H1 (cell line): Measurements from ENCODE around the gene SHISAL1. TPM values are rescaled to one million over a fixed set of nuclear protein-coding genes. Genes with fewer than 3 reads are reported as not detected.

Experiments
- CTCF ChIA-PET: fragments of 300-600 bp; sonication (Branson Sonifier 250); formaldehyde crosslinking; loops from one replicate; lab custom pipeline; 2021; ENCODE audit not compliant: partially characterized antibody; lab: Charles Lee
- POLR2A ChIA-PET: fragments of 300-600 bp; sonication (Branson Sonifier 250); formaldehyde crosslinking; loops from one replicate; lab custom pipeline; 2021; ENCODE audit warnings: inconsistent platforms; ENCODE audit not compliant: partially characterized antibody; lab: Charles Lee
- DNase-seq, 2 experiments: peaks; one replicate each; pipeline versions ENCODE4 v3.0.0 to v3.0.0-alpha.2; 2010 to 2022; ENCODE audit warnings: low spot score in 2 of 2, low read depth in 1 of 2, mixed read lengths in 1 of 2
- FAIRE-seq: peaks from 2 replicates; lab custom pipeline; 2011; peaks lifted over from hg19 to GRCh38; lab: Jason Lieb, UNC
- H2AFZ ChIP-seq: 2 replicates; pipeline ENCODE4 v1.8.1; 2012; ENCODE audit warnings: low read length, inconsistent platforms
- H2AK5ac ChIP-seq: 2 replicates; pipeline ENCODE4 v1.6.1; 2013; ENCODE audit warnings: low read depth, low read length
- H2BK120ac ChIP-seq: replicated peaks from 2 replicates; pipeline ENCODE3; 2013; ENCODE audit warnings: low read depth, low read length, inconsistent platforms
- H2BK12ac ChIP-seq: 2 replicates; pipeline ENCODE4 v1.6.1; 2013; ENCODE audit warnings: low read depth, low read length
- H2BK15ac ChIP-seq: 2 replicates; pipeline ENCODE4 v1.6.1; 2013; ENCODE audit warnings: low read length
- H2BK20ac ChIP-seq: 2 replicates; pipeline ENCODE4 v1.6.1; 2013; ENCODE audit warnings: low read length
- H2BK5ac ChIP-seq: 2 replicates; pipeline ENCODE4 v1.6.1; 2013; ENCODE audit warnings: low read depth, low read length
- H3K14ac ChIP-seq: 2 replicates; pipeline ENCODE4 v1.6.1; 2013; ENCODE audit warnings: inconsistent platforms; ENCODE audit not compliant: insufficient read length
- H3K18ac ChIP-seq: 2 replicates; pipeline ENCODE4 v1.6.1; 2013; ENCODE audit warnings: low read length; ENCODE audit errors: extremely low read depth
- H3K23ac ChIP-seq: 2 replicates; pipeline ENCODE4 v1.6.1; 2013; ENCODE audit warnings: inconsistent platforms; ENCODE audit not compliant: insufficient read length
- H3K23me2 ChIP-seq: 2 replicates; pipeline ENCODE4 v1.6.1; 2013; ENCODE audit warnings: low read depth, low read length
- H3K27ac ChIP-seq: 2 replicates; pipeline ENCODE4 v1.6.1; 2011; ENCODE audit warnings: low read depth, low read length, inconsistent platforms
- H3K27me3 ChIP-seq, 4 experiments: replicated peaks in 1 of 4; 1 replicate in 1 of 4; 2 replicates in 3 of 4; pipeline versions ENCODE4 v1.6.1 to v1.8.1; 2011 to 2013; ENCODE audit warnings: low read length in 3 of 4, mild to moderate bottlenecking in 3 of 4, inconsistent platforms in 2 of 4, mixed read lengths in 2 of 4, moderate library complexity in 1 of 4; ENCODE audit not compliant: control insufficient read depth in 3 of 4, insufficient read depth in 3 of 4; ENCODE audit errors: extremely low read depth in 1 of 4
- H3K36me3 ChIP-seq, 4 experiments: 2 replicates each; pipeline versions ENCODE4 v1.6.1 to v1.8.1; 2011 to 2013; ENCODE audit warnings: mild to moderate bottlenecking in 4 of 4, low read length in 3 of 4, moderate library complexity in 2 of 4, control low read depth in 1 of 4, inconsistent platforms in 1 of 4; ENCODE audit not compliant: insufficient read depth in 4 of 4, control insufficient read depth in 2 of 4
- H3K4ac ChIP-seq: replicated peaks from 2 replicates; pipeline ENCODE3; 2013; ENCODE audit warnings: low read length, low read depth, mixed read lengths, inconsistent platforms; ENCODE audit not compliant: insufficient read length
- H3K4me1 ChIP-seq, 4 experiments: replicated peaks in 1 of 4; 1 replicate in 1 of 4; 2 replicates in 3 of 4; pipeline versions ENCODE4 v1.6.1 to v1.8.1; 2011 to 2013; ENCODE audit warnings: low read length in 3 of 4, inconsistent platforms in 2 of 4, mixed read lengths in 1 of 4; ENCODE audit not compliant: insufficient read depth in 4 of 4, control insufficient read depth in 3 of 4
- H3K4me2 ChIP-seq, 2 experiments: 2 replicates each; pipeline versions ENCODE4 v1.6.1 to v1.8.1; 2011 to 2013; ENCODE audit warnings: low read depth in 2 of 2, low read length in 2 of 2, control low read depth in 1 of 2, inconsistent platforms in 1 of 2, mild to moderate bottlenecking in 1 of 2; ENCODE audit not compliant: insufficient read depth in 1 of 2
- H3K4me3 ChIP-seq, 4 experiments: fragments of 200-600, 300-600 bp in 1 of 4; sonication (generic), shearing (Covaris generic), sonication (Bioruptor Twin) in 1 of 4; 2 replicates each; pipeline versions ENCODE4 v1.5.1 to v1.8.1; 2011 to 2016; ENCODE audit warnings: low read length in 4 of 4, low read depth in 3 of 4, control low read depth in 2 of 4, inconsistent platforms in 2 of 4, mild to moderate bottlenecking in 2 of 4, mixed read lengths in 1 of 4, moderate library complexity in 1 of 4; ENCODE audit not compliant: insufficient read depth in 2 of 4; ENCODE audit errors: extremely low read depth in 1 of 4
- H3K56ac ChIP-seq: replicated peaks from 2 replicates; pipeline ENCODE3; 2013; ENCODE audit warnings: low read depth, mild to moderate bottlenecking, mixed read lengths, low read length, inconsistent platforms; ENCODE audit not compliant: insufficient read length
- H3K79me1 ChIP-seq: 2 replicates; pipeline ENCODE4 v1.6.1; 2013; ENCODE audit warnings: low read depth, low read length, control low read depth
- H3K79me2 ChIP-seq, 2 experiments: 2 replicates each; pipeline versions ENCODE4 v1.6.1 to v1.8.1; 2012 to 2013; ENCODE audit warnings: low read length in 2 of 2, mild to moderate bottlenecking in 2 of 2, inconsistent platforms in 1 of 2; ENCODE audit not compliant: insufficient read depth in 2 of 2, control insufficient read depth in 1 of 2
- H3K9ac ChIP-seq, 4 experiments: replicated peaks in 1 of 4; 1 replicate in 1 of 4; 2 replicates in 3 of 4; pipeline versions ENCODE4 v1.6.1 to v1.8.1; 2011 to 2013; ENCODE audit warnings: low read depth in 3 of 4, low read length in 3 of 4, control low read depth in 2 of 4, mild to moderate bottlenecking in 2 of 4, moderate library complexity in 2 of 4, inconsistent platforms in 1 of 4; ENCODE audit errors: extremely low read depth in 1 of 4
- H3K9me3 ChIP-seq, 2 experiments: 2 replicates each; pipeline versions ENCODE4 v1.6.1 to v1.8.1; 2012 to 2013; ENCODE audit warnings: mild to moderate bottlenecking in 2 of 2, moderate library complexity in 2 of 2, control low read depth in 1 of 2, inconsistent platforms in 1 of 2, low read depth in 1 of 2, low read length in 1 of 2, mixed read lengths in 1 of 2; ENCODE audit not compliant: insufficient read depth in 2 of 2
- H4K20me1 ChIP-seq, 2 experiments: replicated peaks in 1 of 2; 2 replicates each; pipeline versions ENCODE3 to v1.8.1; 2011 to 2013; ENCODE audit warnings: inconsistent platforms in 2 of 2, low read length in 2 of 2, mild to moderate bottlenecking in 1 of 2; ENCODE audit not compliant: insufficient read depth in 2 of 2, control insufficient read depth in 1 of 2
- H4K5ac ChIP-seq: 2 replicates; pipeline ENCODE4 v1.6.1; 2013; ENCODE audit warnings: low read length, low read depth, mixed read lengths, inconsistent platforms; ENCODE audit not compliant: insufficient read length
- H4K8ac ChIP-seq: 2 replicates; pipeline ENCODE4 v1.8.0; 2013; ENCODE audit warnings: mild to moderate bottlenecking, moderate library complexity, low read length, inconsistent platforms; ENCODE audit not compliant: insufficient read depth; ENCODE audit errors: extremely low read depth
- H4K91ac ChIP-seq: replicated peaks from 2 replicates; pipeline ENCODE3; 2013; ENCODE audit warnings: low read length, mixed read lengths, inconsistent platforms; ENCODE audit not compliant: insufficient read length
- BACH1 ChIP-seq: IDR thresholded peaks from 2 replicates; pipeline ENCODE4 v1.6.1; 2012; ENCODE audit warnings: low read length, improper control_type of control experiment
- CHD1 ChIP-seq: IDR thresholded peaks from 2 replicates; pipeline ENCODE4 v1.6.1; 2012; ENCODE audit warnings: low read depth, low read length, improper control_type of control experiment
- E2F6 ChIP-seq: IDR thresholded peaks from 2 replicates; pipeline ENCODE4 v1.6.1; 2012; ENCODE audit warnings: inconsistent platforms
- KDM5A ChIP-seq: fragments of 200-600 bp; IDR thresholded peaks from 2 replicates; pipeline ENCODE4 v1.7.1; 2012; ENCODE audit warnings: mild to moderate bottlenecking, low read length, inconsistent platforms, mixed read lengths
- POLR2A ChIP-seq, 2 experiments: IDR thresholded peaks; 1 replicate in 1 of 2; 2 replicates in 1 of 2; pipeline ENCODE4 v1.6.1; 2011; ENCODE audit warnings: low read depth in 2 of 2, low read length in 2 of 2, mild to moderate bottlenecking in 2 of 2; ENCODE audit errors: control extremely low read depth in 1 of 2
- POU5F1 ChIP-seq: IDR thresholded peaks from 2 replicates; pipeline ENCODE4 v1.6.1; 2011; ENCODE audit warnings: low read depth, mild to moderate bottlenecking, low read length, moderate library complexity
- RAD21 ChIP-seq, 2 experiments: IDR thresholded peaks in 1 of 2; conservative IDR thresholded peaks in 1 of 2; 2 replicates each; pipeline ENCODE4 v1.6.1; 2011; ENCODE audit warnings: low read depth in 2 of 2, low read length in 2 of 2, improper control_type of control experiment in 1 of 2, inconsistent platforms in 1 of 2, mild to moderate bottlenecking in 1 of 2, moderate library complexity in 1 of 2
- RFX5 ChIP-seq: IDR thresholded peaks from 2 replicates; pipeline ENCODE4 v1.6.1; 2011; ENCODE audit warnings: low read depth, low read length, improper control_type of control experiment, borderline replicate concordance
- SIX5 ChIP-seq: IDR thresholded peaks from 2 replicates; pipeline ENCODE4 v1.6.1; 2011; ENCODE audit warnings: mild to moderate bottlenecking, low read depth, low read length
- TCF12 ChIP-seq: IDR thresholded peaks from 2 replicates; pipeline ENCODE4 v1.6.1; 2011; ENCODE audit warnings: low read depth, mild to moderate bottlenecking, low read length
- ZNF274 ChIP-seq: IDR thresholded peaks from 2 replicates; pipeline ENCODE4 v1.7.0; 2012; ENCODE audit warnings: low read length, borderline replicate concordance; ENCODE audit errors: extremely low read depth
- WGBS, 2 experiments: shearing (Covaris generic) in 1 of 2; methylation state at CpG; one replicate each; pipeline versions ENCODE4 v1.1.6 to v1.1.7; 2013 to 2015; ENCODE audit warnings: low lambda C conversion rate in 2 of 2, mixed read lengths in 2 of 2, inconsistent platforms in 1 of 2, low coverage in 1 of 2, missing lambda C conversion rate in 1 of 2; ENCODE audit not compliant: insufficient replicate concordance in 2 of 2, insufficient coverage in 1 of 2, insufficient read length in 1 of 2; ENCODE audit errors: extremely low coverage in 1 of 2, missing lambda C conversion rate in 1 of 2; 5-methylcytosine and 5-hydroxymethylcytosine counted together
- polyA plus RNA-seq, 7 experiments: library from polyadenylated mRNA; depleted of rRNA in 3 of 7; stranded (reverse) in 5 of 7; unstranded in 2 of 7; fragments of >200 nt in 5 of 7; fragments of 200-250 nt in 2 of 7; gene quantifications; 1 replicate in 5 of 7; 2 replicates in 1 of 7; 4 replicates in 1 of 7; pipeline versions ENCODE4 v1.2.1 to v1.2.3, GENCODE V29; 2011 to 2013; ENCODE audit warnings: missing spikeins in 2 of 7, mixed read lengths in 2 of 7
- total RNA-seq: library from RNA; stranded (reverse); fragmentation: NEBNext Ultra II Directional; extraction: Animal tissue kit (Norgen Biotek cat#: 25700); gene quantifications from 2 replicates; pipeline ENCODE4 v1.2.1, GENCODE V29; 2021

Gene SHISAL1
- total and polyA plus RNA-seq, 2 of the 8 experiments (the other 6 are each of a cell fraction or from before 2014, with no cell fraction given) = 3.7 to 5.8 TPM

- Histone ChIP-seq H3K27me3 (no peaks in the 10 kb centered on the region), H2BK15ac (no peak overlapping the region), H3K9me3 (peaks cover 1 to 4% of the 10 kb centered on the region in 2 experiments; a peak in 1 of 4 replicates), H4K8ac (no peak overlapping the region), H2BK5ac (no peak overlapping the region), H3K79me2 (no peaks in the 10 kb centered on the region), H4K91ac (no peak overlapping the region), H3K4me1 (peaks cover 0 to 8% (median 1%) of the 10 kb centered on the region in 4 experiments; a peak in 2 of 7 replicates), H2AFZ (no peak overlapping the region), H3K79me1 (no peaks in the 10 kb centered on the region), H3K9ac (no peak overlapping the region), H3K14ac (no peak overlapping the region), H3K18ac (no peak overlapping the region), H2BK12ac (no peak overlapping the region), H3K27ac (no peak overlapping the region), H2AK5ac (no peak overlapping the region), H3K23ac (no peak overlapping the region)
- ChIA-PET CTCF (interaction anchor here (1.0 to 1.7 kb wide), 4 partner anchors 8 to 191 kb away, joined by 3 to 4 read pairs (median 4); no protein-coding TSS in a partner anchor), POLR2A (interaction anchor here (1.2 kb wide), 1 partner anchor 14 kb away, joined by 4 read pairs; no protein-coding TSS in a partner anchor)
- no peak for DNase-seq
- 78% methylated on average over 13 of the region's 13 CpGs; no CpG with 5 or more reads in 1 of the 2 experiments for WGBS, 2 experiments
- no peak for TF ChIP-seq CHD1
- TF ChIP-seq RFX5 = no peak
- TF ChIP-seq BACH1 = no peak
- no peak for TF ChIP-seq E2F6
- TF ChIP-seq POU5F1 = no peak
- TF ChIP-seq RAD21 (IDR thresholded peaks at IDR 0.05 in 1 of 2, conservative IDR thresholded peaks at IDR 0.05 in 1 of 2; ENCODE audit: low read depth in 2 of 2, low read length in 2 of 2) = no peak
- no peak for TF ChIP-seq ZNF274
- TF ChIP-seq KDM5A = no peak
- TF ChIP-seq SIX5 = no peak
- TF ChIP-seq TCF12 = no peak
- TF ChIP-seq POLR2A (IDR thresholded peaks at IDR 0.05; ENCODE audit: control extremely low read depth in 1 of 2, low read depth in 2 of 2, low read length in 2 of 2) = no peak
- TF ChIP-seq, all 59 proteins: peak for 0
- Histone ChIP-seq H2BK20ac (no peak overlapping the region; the same call in 1 of the 2 replicates), H4K20me1 (no peaks in the 10 kb centered on the region), H3K4me3 (no peak overlapping the region), H3K4ac (peak overlapping the region; percentile 30), H4K5ac (no peak overlapping the region), H3K23me2 (no peaks in the 10 kb centered on the region), H2BK120ac (no peak overlapping the region), H3K4me2 (no peak overlapping the region), H3K56ac (no peak overlapping the region), H3K36me3 (no peaks in the 10 kb centered on the region; a peak in 1 of 8 replicates)
- no peak for FAIRE-seq
These were observed 13.6 kb downstream of the SHISAL1 start for GRCh38 chr22:44299124-44299523.
